Heart right ventricle (tissue), 16 donors: ENCODE measurements around the gene KCNIP1. TPM values are rescaled to one million over a fixed set of nuclear protein-coding genes. Genes with fewer than 3 reads are reported as not detected.

ENCODE experiments used
- ATAC-seq, 8 donors: fragments of 200-7000 bp; cut with Tn5 transposase; one replicate each; pipeline ENCODE4 v1.9.1; 2020; ENCODE audit warnings: mild to moderate bottlenecking in 8 of 8, moderate library complexity in 8 of 8, moderate number of reproducible peaks in 1 of 8
- DNase-seq, 2 donors: peaks; one replicate each; pipeline ENCODE4 v3.0.0-alpha.2; 2020
- H3K27ac ChIP-seq, 10 donors: fragments of 200-600 bp; sonication (generic) in 2 of 10; one replicate each; pipeline versions ENCODE4 v1.5.0 to v1.8.0; 2020 to 2022; ENCODE audit warnings: mild to moderate bottlenecking in 3 of 10
- H3K27me3 ChIP-seq, 7 donors: fragments of 200-600 bp; one replicate each; pipeline ENCODE4 v1.8.0; 2021 to 2022; ENCODE audit warnings: mild to moderate bottlenecking in 2 of 7
- H3K36me3 ChIP-seq, 9 donors: fragments of 200-600 bp; sonication (generic) in 1 of 9; one replicate each; pipeline versions ENCODE4 v1.5.0 to v1.8.0; 2020 to 2022; ENCODE audit warnings: mild to moderate bottlenecking in 2 of 9
- H3K4me1 ChIP-seq, 9 donors: fragments of 200-600 bp; sonication (generic) in 1 of 9; one replicate each; pipeline versions ENCODE4 v1.5.0 to v1.8.0; 2020 to 2022; ENCODE audit warnings: mild to moderate bottlenecking in 4 of 9
- H3K4me3 ChIP-seq, 10 donors: fragments of 200-600 bp; sonication (generic) in 2 of 10; one replicate each; pipeline versions ENCODE4 v1.5.0 to v1.8.0; 2020 to 2022; ENCODE audit warnings: mild to moderate bottlenecking in 7 of 10, moderate library complexity in 2 of 10
- H3K9me3 ChIP-seq, 11 donors: fragments of 200-600 bp in 10 of 11; sonication (generic) in 2 of 11; one replicate each; pipeline versions ENCODE4 v1.5.0 to v1.8.0; 2013 to 2022; ENCODE audit warnings: mild to moderate bottlenecking in 2 of 11, control low read depth in 1 of 11, moderate library complexity in 1 of 11
- WGBS, 2 donors: extraction: QIAGEN DNeasy Blood & Tissue Kit; methylation state at CpG; one replicate each; pipeline ENCODE4 v1.1.7; 2013; ENCODE audit warnings: inconsistent platforms in 1 of 2; 5-methylcytosine and 5-hydroxymethylcytosine counted together
- intact Hi-C, 10 donors: fragments of 100-400 bp; cut with DNase I; formaldehyde crosslinking; loops; one replicate each; pipeline versions ENCODE4 v1.11.1 to v1.14.2; 2022
- polyA plus RNA-seq, 2 donors: library from polyadenylated mRNA; stranded (reverse); fragments of 200-250 nt; gene quantifications; one replicate each; pipeline ENCODE4 v1.2.3, GENCODE V29; 2013
- total RNA-seq, 10 donors: library from RNA; stranded (reverse); fragmentation: NEBNext Ultra II Directional in 3 of 10; extraction: Animal tissue kit (Norgen Biotek cat#: 25700) in 3 of 10; gene quantifications; one replicate each; pipeline versions ENCODE4 v1.2.1 to v1.2.4, GENCODE V29; 2021 to 2023
- TF ChIP-seq, protein P1 (sequence below), 9 donors: fragments of 200-600 bp; sonication (generic) in 2 of 9; IDR thresholded peaks; one replicate each; pipeline versions ENCODE4 v1.5.0 to v1.8.0; 2021 to 2022; ENCODE audit warnings: antibody characterized with exemption in 9 of 9, mild to moderate bottlenecking in 5 of 9, moderate library complexity in 1 of 9
- donor health status: Arrhythmogenic right ventricular cardiomyopathy.
- donor health status: ischemic (EF 13 %, LVEDD 7.1; RV severe dilation, severe dysfunction).
- donor health status: healthy with polysubstance abuse.
- donor health status: DM: no; HTN: yes; CAD: no.
- donor health status: DM: no; HTN: no; CAD: no.
- donor health status: ischemic (EF 25% LVEDD 6.9; RV normal size, moderate dysfunction).
- donor health status: ischemic (EF 25% LVEDD 5.7; RV mildly dilated, moderate dysfunction).
- donor health status: healthy.
- donor health status: DM: yes; HTN: yes; CAD: no.
- donor health status: Ischemic cardiomyopathy.
- donor health status: ischemic (EF 35%, LVEDD 5.7; RV mildly dilated, moderate dysfunction).
- donor health status: nonischemic (EF 11% LVEDD 7.7; RV severe dilation, severe dysfunction).
- donor health status: DM: yes; HTN: yes; CAD: no.
- donor health status: PGD.
- donor health status: ischemic (EF 29% LVEDD 5.4; RV normal size, mild dysfunction).
- donor health status: nonischemic (EF 23%, LVEDD 6.1; RV moderate dilation, normal function).

Gene KCNIP1
- total and polyA plus RNA-seq, 12 donors = 0.06 to 0.67 (median 0.21) TPM; not detected in 7

DNA sequence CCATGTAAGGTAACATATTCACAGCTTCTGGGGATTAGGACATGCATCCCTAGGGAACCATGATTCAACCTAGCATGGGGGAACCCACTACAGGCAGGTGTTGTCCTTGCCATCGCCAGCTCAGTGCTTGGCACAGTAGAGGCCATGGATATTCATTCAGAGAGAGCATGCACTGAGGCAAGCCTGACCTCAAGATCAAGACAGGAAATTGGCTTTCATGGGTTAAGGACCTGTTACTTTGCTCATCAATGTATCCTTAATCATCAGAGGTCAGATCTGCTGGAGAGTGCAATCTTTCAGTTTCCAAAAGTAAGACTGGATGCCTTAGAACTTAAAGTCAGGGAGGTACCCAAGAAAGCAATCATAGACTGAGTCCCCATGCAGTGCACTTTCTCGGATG lies 84.0 kb downstream of the KCNIP1 start:
- no peaks in the 10 kb centered on the region for H3K27me3 ChIP-seq
- ATAC-seq (no peak), DNase-seq (no peak)
- no peak overlapping the region for H3K27ac ChIP-seq
- no peaks in the 10 kb centered on the region for H3K9me3 ChIP-seq
- TF ChIP-seq, protein P1, sequence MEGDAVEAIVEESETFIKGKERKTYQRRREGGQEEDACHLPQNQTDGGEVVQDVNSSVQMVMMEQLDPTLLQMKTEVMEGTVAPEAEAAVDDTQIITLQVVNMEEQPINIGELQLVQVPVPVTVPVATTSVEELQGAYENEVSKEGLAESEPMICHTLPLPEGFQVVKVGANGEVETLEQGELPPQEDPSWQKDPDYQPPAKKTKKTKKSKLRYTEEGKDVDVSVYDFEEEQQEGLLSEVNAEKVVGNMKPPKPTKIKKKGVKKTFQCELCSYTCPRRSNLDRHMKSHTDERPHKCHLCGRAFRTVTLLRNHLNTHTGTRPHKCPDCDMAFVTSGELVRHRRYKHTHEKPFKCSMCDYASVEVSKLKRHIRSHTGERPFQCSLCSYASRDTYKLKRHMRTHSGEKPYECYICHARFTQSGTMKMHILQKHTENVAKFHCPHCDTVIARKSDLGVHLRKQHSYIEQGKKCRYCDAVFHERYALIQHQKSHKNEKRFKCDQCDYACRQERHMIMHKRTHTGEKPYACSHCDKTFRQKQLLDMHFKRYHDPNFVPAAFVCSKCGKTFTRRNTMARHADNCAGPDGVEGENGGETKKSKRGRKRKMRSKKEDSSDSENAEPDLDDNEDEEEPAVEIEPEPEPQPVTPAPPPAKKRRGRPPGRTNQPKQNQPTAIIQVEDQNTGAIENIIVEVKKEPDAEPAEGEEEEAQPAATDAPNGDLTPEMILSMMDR (IDR thresholded peaks at IDR 0.05) = no peak
- 44 to 48% methylated on average over 2 of the region's 2 CpGs for WGBS, 2 donors
- intact Hi-C loops = no loop called here
- H3K4me1 ChIP-seq = peaks cover 0 to 8% (median 0%) of the 10 kb centered on the region in 9 donors
- no peaks in the 10 kb centered on the region for H3K36me3 ChIP-seq
- H3K4me3 ChIP-seq = no peak overlapping the region

DNA sequence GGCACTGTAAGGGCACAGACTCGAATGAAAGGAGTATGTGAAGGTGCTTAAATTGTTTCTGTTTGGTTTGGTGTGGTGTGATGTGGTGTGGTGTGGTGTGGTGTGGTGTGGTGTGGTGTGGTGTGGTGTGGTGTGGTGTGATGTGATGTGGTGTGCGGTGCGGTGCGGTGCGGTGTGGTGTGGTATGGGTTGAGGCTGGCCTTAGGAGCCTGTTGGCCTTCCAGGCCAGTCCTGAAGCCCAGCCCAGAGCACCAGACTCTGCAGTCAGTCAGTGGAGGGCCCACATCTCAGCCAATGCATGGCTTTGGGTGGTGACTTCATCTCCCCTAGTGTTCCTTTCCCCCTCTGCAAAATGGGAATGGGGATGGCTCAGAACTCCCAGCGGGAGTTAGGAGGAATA lies 85.8 kb downstream of the KCNIP1 start:
- no peaks in the 10 kb centered on the region for H3K36me3 ChIP-seq
- 90 to 98% methylated on average over 5 to 6 of the region's 6 CpGs for WGBS, 2 donors
- no peaks in the 10 kb centered on the region for H3K27me3 ChIP-seq
- no peak overlapping the region for H3K4me3 ChIP-seq
- DNase-seq (no peak), ATAC-seq (no peak)
- H3K4me1 ChIP-seq = peaks cover 0 to 2% (median 0%) of the 10 kb centered on the region in 9 donors
- intact Hi-C loops = no loop called here
- TF ChIP-seq, protein P1 (IDR thresholded peaks at IDR 0.05) = no peak
- H3K9me3 ChIP-seq = no peaks in the 10 kb centered on the region
- no peak overlapping the region for H3K27ac ChIP-seq

DNA sequence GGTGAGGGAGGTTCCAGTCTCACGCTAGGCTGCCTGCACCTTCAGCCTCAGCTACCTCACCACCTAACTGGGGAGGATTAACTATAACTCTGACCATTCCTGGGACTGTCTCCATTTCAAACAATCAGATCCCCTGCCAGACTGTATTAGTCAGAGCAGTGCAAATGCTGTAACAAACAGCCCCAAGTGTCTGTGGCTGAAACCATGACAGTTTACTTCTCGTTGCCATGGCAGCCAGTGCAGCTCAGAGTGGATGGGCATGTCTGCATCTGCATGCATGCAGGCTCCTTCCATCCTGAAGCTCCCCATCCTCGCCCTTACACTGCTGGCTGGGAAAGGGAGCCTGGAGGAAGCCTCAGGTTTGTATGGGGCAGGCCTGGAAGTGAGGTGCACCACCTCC lies 86.7 kb downstream of the KCNIP1 start:
- Histone ChIP-seq H3K36me3 (no peaks in the 10 kb centered on the region), H3K27ac (no peak overlapping the region), H3K4me3 (no peak overlapping the region), H3K9me3 (no peaks in the 10 kb centered on the region), H3K4me1 (no peaks in the 10 kb centered on the region), H3K27me3 (no peaks in the 10 kb centered on the region)
- WGBS, 2 donors = 62 to 80% methylated on average over 3 of the region's 3 CpGs
- intact Hi-C loops = no loop called here
- DNase-seq = no peak
- no peak for ATAC-seq
- TF ChIP-seq, protein P1 (IDR thresholded peaks at IDR 0.05) = no peak

DNA sequence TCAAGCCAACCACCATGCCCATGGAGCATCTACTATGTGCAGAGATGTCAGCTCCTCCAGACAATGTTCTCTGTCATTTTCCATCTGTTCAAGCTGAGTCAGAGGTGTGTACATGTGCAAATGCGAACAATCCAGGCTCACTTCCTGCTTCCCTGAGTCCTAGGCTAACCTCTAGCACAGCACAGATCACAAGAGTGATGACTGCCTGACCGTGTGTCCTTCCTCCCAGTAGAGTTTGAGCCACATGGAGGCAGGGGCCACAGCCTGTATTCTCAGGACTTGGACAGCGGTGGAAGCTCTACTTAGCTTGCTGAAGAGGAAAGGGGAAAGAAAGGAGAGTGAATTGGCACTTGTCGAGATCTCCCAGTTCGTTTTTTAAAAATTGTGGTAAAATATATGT lies 87.2 kb downstream of the KCNIP1 start:
- TF ChIP-seq, protein P1 (IDR thresholded peaks at IDR 0.05) = no peak
- H3K27me3 ChIP-seq = no peaks in the 10 kb centered on the region
- no peak overlapping the region for H3K27ac ChIP-seq
- intact Hi-C loops = no loop called here
- no peak for ATAC-seq
- no peak for DNase-seq
- no peak overlapping the region for H3K4me3 ChIP-seq
- 72 to 78% methylated on average over 5 of the region's 5 CpGs for WGBS, 2 donors
- H3K36me3 ChIP-seq = no peaks in the 10 kb centered on the region
- no peaks in the 10 kb centered on the region for H3K4me1 ChIP-seq
- no peaks in the 10 kb centered on the region for H3K9me3 ChIP-seq
